OCI-LY7 (cell line): ENCODE data around the gene LDLRAD4.

ENCODE experiments used
- EZH2phosphoT487 ChIP-seq: fragments of 200-600 bp; sonication (generic); IDR thresholded peaks from 2 replicates; pipeline ENCODE4 v1.6.1; 2018; ENCODE audit warnings: low read depth, borderline replicate concordance, mild to moderate bottlenecking, mixed run types, antibody characterized with exemption, low read length, moderate library complexity, mixed read lengths
- TF ChIP-seq, protein P1 (sequence below): fragments of 200-600 bp; sonication (generic); conservative IDR thresholded peaks from 2 replicates; pipeline ENCODE4 v1.5.1; 2014; ENCODE audit warnings: mild to moderate bottlenecking, antibody characterized with exemption, low read length, moderate library complexity, mixed read lengths

DNA sequence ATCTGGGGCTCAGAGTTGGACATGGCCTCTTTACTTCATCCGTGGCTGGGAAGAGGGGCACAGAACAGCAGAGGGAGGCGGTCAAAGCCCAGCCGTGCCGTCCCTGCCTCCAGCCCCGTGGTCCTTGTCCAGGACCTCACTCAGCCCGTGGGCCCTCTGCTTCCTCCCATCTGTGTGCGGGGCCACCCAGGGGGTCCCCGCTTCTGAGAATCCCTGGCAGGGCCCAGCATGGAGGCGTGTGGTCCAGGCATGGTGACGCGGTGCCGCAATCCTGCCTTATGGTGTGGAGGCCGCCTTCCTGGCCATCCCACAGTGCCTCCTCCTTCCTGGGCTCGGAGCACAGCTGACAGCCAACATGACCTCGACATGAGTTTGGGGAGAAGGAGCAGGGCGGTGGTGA is 275.2 kb downstream of the LDLRAD4 start:
- TF ChIP-seq, protein P1, sequence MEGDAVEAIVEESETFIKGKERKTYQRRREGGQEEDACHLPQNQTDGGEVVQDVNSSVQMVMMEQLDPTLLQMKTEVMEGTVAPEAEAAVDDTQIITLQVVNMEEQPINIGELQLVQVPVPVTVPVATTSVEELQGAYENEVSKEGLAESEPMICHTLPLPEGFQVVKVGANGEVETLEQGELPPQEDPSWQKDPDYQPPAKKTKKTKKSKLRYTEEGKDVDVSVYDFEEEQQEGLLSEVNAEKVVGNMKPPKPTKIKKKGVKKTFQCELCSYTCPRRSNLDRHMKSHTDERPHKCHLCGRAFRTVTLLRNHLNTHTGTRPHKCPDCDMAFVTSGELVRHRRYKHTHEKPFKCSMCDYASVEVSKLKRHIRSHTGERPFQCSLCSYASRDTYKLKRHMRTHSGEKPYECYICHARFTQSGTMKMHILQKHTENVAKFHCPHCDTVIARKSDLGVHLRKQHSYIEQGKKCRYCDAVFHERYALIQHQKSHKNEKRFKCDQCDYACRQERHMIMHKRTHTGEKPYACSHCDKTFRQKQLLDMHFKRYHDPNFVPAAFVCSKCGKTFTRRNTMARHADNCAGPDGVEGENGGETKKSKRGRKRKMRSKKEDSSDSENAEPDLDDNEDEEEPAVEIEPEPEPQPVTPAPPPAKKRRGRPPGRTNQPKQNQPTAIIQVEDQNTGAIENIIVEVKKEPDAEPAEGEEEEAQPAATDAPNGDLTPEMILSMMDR, result no peak
- no peak for TF ChIP-seq EZH2phosphoT487
